GM23338 (cell line): ENCODE results near the gene MCM3. TPM values are rescaled to one million over a fixed set of nuclear protein-coding genes. Genes with fewer than 3 reads are reported as not detected.

Experiments
- ATAC-seq: fragments of 200-7000 bp; cut with Tn5 transposase; 3 replicates; pipeline ENCODE4 v1.9.1; 2020
- DNase-seq: peaks from one replicate; pipeline ENCODE4 v3.0.0-alpha.2; 2015; ENCODE audit warnings: low spot score
- H2AFZ ChIP-seq: fragments of 200-600 bp; sonication (generic); 2 replicates; pipeline ENCODE4 v1.8.0; 2016; ENCODE audit warnings: antibody characterized with exemption, mild to moderate bottlenecking, moderate library complexity
- H3F3A ChIP-seq: fragments of 200-600 bp; sonication (generic); replicated peaks from 2 replicates; pipeline ENCODE4 v1.8.0; 2017; ENCODE audit warnings: antibody characterized with exemption, mixed run types, low read depth
- H3K27ac ChIP-seq: fragments of 200-600 bp; sonication (generic); 2 replicates; pipeline ENCODE4 v1.6.1; 2016; ENCODE audit warnings: low read depth
- H3K27me3 ChIP-seq: fragments of 200-600 bp; sonication (generic); 2 replicates; pipeline ENCODE4 v1.8.0; 2016; ENCODE audit warnings: mild to moderate bottlenecking, mixed run types, moderate library complexity; ENCODE audit not compliant: insufficient read depth
- H3K36me3 ChIP-seq: fragments of 200-600 bp; sonication (generic); 2 replicates; pipeline ENCODE4 v1.8.0; 2016; ENCODE audit warnings: mild to moderate bottlenecking; ENCODE audit not compliant: insufficient read depth
- H3K4me1 ChIP-seq: fragments of 200-600 bp; sonication (generic); 2 replicates; pipeline ENCODE4 v1.8.0; 2016; ENCODE audit warnings: mild to moderate bottlenecking, moderate library complexity; ENCODE audit not compliant: insufficient read depth
- H3K4me2 ChIP-seq: fragments of 200-600 bp; sonication (generic); 2 replicates; pipeline ENCODE4 v1.7.1; 2017; ENCODE audit warnings: mixed run types
- H3K4me3 ChIP-seq: fragments of 200-600 bp; sonication (generic); 2 replicates; pipeline ENCODE4 v1.6.1; 2016; ENCODE audit warnings: mixed run types
- H3K79me2 ChIP-seq: fragments of 200-600 bp; sonication (generic); replicated peaks from 2 replicates; pipeline ENCODE4 v1.8.0; 2017; ENCODE audit warnings: mild to moderate bottlenecking; ENCODE audit not compliant: insufficient read depth
- H3K9me2 ChIP-seq: fragments of 200-600 bp; sonication (generic); 2 replicates; pipeline ENCODE4 v1.8.0; 2017; ENCODE audit not compliant: insufficient read depth
- H4K20me1 ChIP-seq: fragments of 200-600 bp; sonication (generic); replicated peaks from 2 replicates; pipeline ENCODE4 v1.8.0; 2017; ENCODE audit warnings: mild to moderate bottlenecking; ENCODE audit not compliant: insufficient read depth
- H3K27ac Mint-ChIP-seq: 2 replicates; pipeline ENCODE4 v1.8.0; 2020; ENCODE audit warnings: inconsistent platforms, mild to moderate bottlenecking, moderate library complexity, mixed read lengths
- H3K27me3 Mint-ChIP-seq: 3 replicates; pipeline ENCODE4 v1.8.0; 2022; ENCODE audit warnings: low read depth, mild to moderate bottlenecking, moderate library complexity, mixed read lengths, inconsistent platforms; ENCODE audit not compliant: insufficient read depth, poor library complexity
- H3K36me3 Mint-ChIP-seq: 3 replicates; pipeline ENCODE4 v1.8.0; 2021; ENCODE audit warnings: low read depth, mild to moderate bottlenecking, inconsistent platforms, moderate library complexity, mixed read lengths
- H3K4me1 Mint-ChIP-seq: 3 replicates; pipeline ENCODE4 v1.8.0; 2020; ENCODE audit warnings: mild to moderate bottlenecking, inconsistent platforms, mixed read lengths
- H3K4me3 Mint-ChIP-seq: 3 replicates; pipeline ENCODE4 v1.8.0; 2021; ENCODE audit warnings: moderate library complexity, mild to moderate bottlenecking, inconsistent platforms, mixed read lengths
- H3K9me3 Mint-ChIP-seq: 3 replicates; pipeline ENCODE4 v1.8.0; 2020; ENCODE audit warnings: moderate library complexity, mild to moderate bottlenecking, inconsistent platforms, mixed read lengths
- CREB1 ChIP-seq: fragments of 250-450 bp; sonication (Bioruptor Pico); IDR thresholded peaks from 2 replicates; pipeline ENCODE4 v1.5.0; 2020; ENCODE audit warnings: low read depth, mild to moderate bottlenecking, moderate library complexity
- CTCF ChIP-seq, 2 experiments: fragments of 200-600 bp in 1 of 2; sonication (generic) in 1 of 2; conservative IDR thresholded peaks; 2 replicates each; pipeline versions ENCODE4 v1.5.1 to v1.6.1; 2016 to 2017; ENCODE audit warnings: antibody characterized with exemption in 2 of 2, low read depth in 2 of 2, mild to moderate bottlenecking in 2 of 2, moderate library complexity in 1 of 2
- EZH2 ChIP-seq: fragments of 200-600 bp; sonication (generic); IDR thresholded peaks from one replicate; pipeline ENCODE4 v1.8.0; 2017; ENCODE audit warnings: antibody characterized with exemption, mild to moderate bottlenecking, low read depth; ENCODE audit not compliant: unreplicated experiment
- EZH2phosphoT487 ChIP-seq: fragments of 200-600 bp; sonication (generic); IDR thresholded peaks from one replicate; pipeline ENCODE4 v1.8.1; 2018; ENCODE audit warnings: antibody characterized with exemption; ENCODE audit not compliant: unreplicated experiment
- JUNB ChIP-seq: IDR thresholded peaks from one replicate; pipeline ENCODE4 v1.6.1; 2016; ENCODE audit warnings: antibody characterized with exemption; ENCODE audit not compliant: unreplicated experiment
- POLR2AphosphoS5 ChIP-seq: IDR thresholded peaks from 2 replicates; pipeline ENCODE4 v1.6.1; 2016; ENCODE audit warnings: antibody characterized with exemption, low read depth
- STAT1 ChIP-seq: IDR thresholded peaks from one replicate; pipeline ENCODE4 v1.6.1; 2016; ENCODE audit warnings: antibody characterized with exemption; ENCODE audit not compliant: unreplicated experiment
- ZNF114 ChIP-seq: fragments of 250-450 bp; sonication (Bioruptor Pico); IDR thresholded peaks from 2 replicates; pipeline ENCODE4 v1.5.0; 2020; ENCODE audit warnings: mild to moderate bottlenecking, moderate library complexity
- ZNF462 ChIP-seq: fragments of 250-450 bp; sonication (Bioruptor Pico); IDR thresholded peaks from 2 replicates; pipeline ENCODE4 v1.5.0; 2020; ENCODE audit warnings: mild to moderate bottlenecking, moderate library complexity
- polyA plus RNA-seq: library from polyadenylated mRNA; unstranded; fragments of >200 nt; fragmentation: Nextera tagmentation; extraction: Ambion mirVana; gene quantifications from 2 replicates; pipeline ENCODE4 v1.2.1, GENCODE V29; 2016
- total RNA-seq: library from RNA; depleted of rRNA; stranded (reverse); fragments of >200 nt; shearing (Covaris generic); gene quantifications from 2 replicates; pipeline ENCODE4 v1.2.3, GENCODE V29; 2014

Gene MCM3
- total and polyA plus RNA-seq, 2 experiments from 2014 or later = 157 to 369 TPM

- Histone ChIP-seq H3K4me2 (no peak overlapping the region), H3K27me3 (no peaks in the 10 kb centered on the region), H3K4me1 (no peaks in the 10 kb centered on the region), H4K20me1 (no peaks in the 10 kb centered on the region), H3K36me3 (no peaks in the 10 kb centered on the region), H3F3A (no peaks in the 10 kb centered on the region), H3K9me2 (no peaks in the 10 kb centered on the region), H3K27ac (no peak overlapping the region), H2AFZ (no peak overlapping the region), H3K79me2 (no peaks in the 10 kb centered on the region), H3K4me3 (no peak overlapping the region)
- no peaks in the 10 kb centered on the region for H3K4me1 Mint-ChIP-seq
- H3K36me3 Mint-ChIP-seq = no peaks in the 10 kb centered on the region
- H3K4me3 Mint-ChIP-seq = no peak overlapping the region
- H3K27me3 Mint-ChIP-seq = peaks cover 2% of the 10 kb centered on the region
- H3K9me3 Mint-ChIP-seq = no peaks in the 10 kb centered on the region
- H3K27ac Mint-ChIP-seq = no peak overlapping the region
- DNase-seq (no peak), ATAC-seq (no peak)
- no peak for TF ChIP-seq CTCF (conservative IDR thresholded peaks at IDR 0.05; ENCODE audit: low read depth in 2 of 2)
- TF ChIP-seq POLR2AphosphoS5 = no peak
- TF ChIP-seq CREB1 = no peak
- TF ChIP-seq ZNF114 (CRISPR knock-in tag) = no peak
- no peak for TF ChIP-seq EZH2
- TF ChIP-seq STAT1 = no peak
- TF ChIP-seq JUNB = no peak
These were observed 42.7 kb downstream of the MCM3 start for GRCh38 chr6:52241819-52242218.

DNA sequence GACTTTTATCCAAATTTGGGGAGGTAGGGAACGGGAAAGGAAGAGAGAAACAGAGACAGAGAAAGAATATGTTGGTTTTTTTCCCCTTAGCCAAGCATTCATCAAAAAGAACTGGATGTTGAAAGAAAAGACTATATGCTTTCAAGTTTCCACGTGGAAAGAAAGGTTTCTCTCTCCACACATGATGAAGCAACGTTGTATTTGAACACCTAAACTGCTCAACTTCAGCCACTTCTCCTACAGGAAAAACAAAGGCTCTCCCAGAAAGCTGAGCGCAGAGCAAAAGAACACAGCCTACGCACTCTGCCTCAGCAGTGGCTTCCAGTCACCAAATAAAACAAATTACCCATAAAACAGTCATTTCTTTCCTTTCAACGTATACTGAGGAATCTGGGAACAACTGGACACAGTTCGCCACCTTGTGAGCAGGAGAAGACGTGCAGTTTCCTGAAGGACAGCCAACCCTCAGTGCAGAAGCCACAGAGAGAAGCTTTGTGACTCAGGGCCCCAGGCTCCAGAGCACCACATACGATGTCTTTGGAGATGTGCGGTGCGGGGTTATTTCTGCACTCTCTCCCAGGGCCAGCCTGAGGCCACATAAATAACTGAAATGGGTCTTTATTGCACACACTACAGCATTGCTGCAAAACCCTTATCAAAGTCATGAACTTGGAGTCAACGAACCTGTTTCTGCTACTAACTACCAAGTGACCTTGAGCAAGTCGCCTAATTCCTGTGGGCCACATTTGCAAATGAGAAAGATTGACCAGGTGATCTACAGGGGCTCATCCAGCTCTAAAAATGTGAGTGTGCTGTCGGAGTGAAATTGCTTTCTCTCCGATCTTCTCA lies 50.3 kb downstream of the MCM3 start:
- H3K9me3 Mint-ChIP-seq = no peaks in the 10 kb centered on the region
- TF ChIP-seq EZH2 (no peak), ZNF462 (0 out of 2 replicates have a peak, but pooled peaks have one; percentile 4), POLR2AphosphoS5 (no peak), CTCF (conservative IDR thresholded peaks at IDR 0.05; ENCODE audit: low read depth in 2 of 2) (peak; percentile 69 to 91), EZH2phosphoT487 (no peak)
- H3K27ac Mint-ChIP-seq = no peak overlapping the region
- no peaks in the 10 kb centered on the region for H3K27me3 ChIP-seq
- H3K4me2 ChIP-seq = no peak overlapping the region
- no peak overlapping the region for H3K27ac ChIP-seq
- no peak overlapping the region for H3K4me3 ChIP-seq
- peak; percentile 98 for ATAC-seq
- H3F3A ChIP-seq = no peaks in the 10 kb centered on the region
- peaks cover 2% of the 10 kb centered on the region for H3K27me3 Mint-ChIP-seq
- peak; percentile 81 for DNase-seq
- H3K4me1 ChIP-seq = no peaks in the 10 kb centered on the region
- no peaks in the 10 kb centered on the region for H3K79me2 ChIP-seq
- H3K4me3 Mint-ChIP-seq = no peak overlapping the region
- 0 out of 2 replicates have a peak, but pooled peaks cover 3% of the 10 kb centered on the region for H3K9me2 ChIP-seq
- H3K36me3 Mint-ChIP-seq = no peaks in the 10 kb centered on the region
- H3K4me1 Mint-ChIP-seq = peaks cover 5% of the 10 kb centered on the region
- no peaks in the 10 kb centered on the region for H4K20me1 ChIP-seq
- peak overlapping the region; percentile 88 for H2AFZ ChIP-seq
- no peaks in the 10 kb centered on the region for H3K36me3 ChIP-seq
